AG09319 (cell line): ENCODE data around the gene KNDC1.

Source experiments
- DNase-seq: peaks from one replicate; pipeline ENCODE4 v3.0.0-alpha.2; 2010; ENCODE audit warnings: low read depth; ENCODE audit errors: extremely low read depth
- CTCF ChIP-seq: IDR thresholded peaks from 2 replicates; pipeline ENCODE4 v1.5.1; 2011; ENCODE audit warnings: low read depth, mild to moderate bottlenecking, inconsistent platforms, low read length, moderate library complexity

The KNDC1 gene

GRCh38 chr10:133211141-133211830, 51.3 kb downstream of the KNDC1 start:
- no peak for DNase-seq
- no peak for TF ChIP-seq CTCF

GRCh38 chr10:133211959-133212852, 52.2 kb downstream of the KNDC1 start:
- TF ChIP-seq CTCF = no peak
- DNase-seq = no peak

GRCh38 chr10:133212853-133213494, 53.0 kb downstream of the KNDC1 start:
- DNase-seq = no peak
- no peak for TF ChIP-seq CTCF

DNA sequence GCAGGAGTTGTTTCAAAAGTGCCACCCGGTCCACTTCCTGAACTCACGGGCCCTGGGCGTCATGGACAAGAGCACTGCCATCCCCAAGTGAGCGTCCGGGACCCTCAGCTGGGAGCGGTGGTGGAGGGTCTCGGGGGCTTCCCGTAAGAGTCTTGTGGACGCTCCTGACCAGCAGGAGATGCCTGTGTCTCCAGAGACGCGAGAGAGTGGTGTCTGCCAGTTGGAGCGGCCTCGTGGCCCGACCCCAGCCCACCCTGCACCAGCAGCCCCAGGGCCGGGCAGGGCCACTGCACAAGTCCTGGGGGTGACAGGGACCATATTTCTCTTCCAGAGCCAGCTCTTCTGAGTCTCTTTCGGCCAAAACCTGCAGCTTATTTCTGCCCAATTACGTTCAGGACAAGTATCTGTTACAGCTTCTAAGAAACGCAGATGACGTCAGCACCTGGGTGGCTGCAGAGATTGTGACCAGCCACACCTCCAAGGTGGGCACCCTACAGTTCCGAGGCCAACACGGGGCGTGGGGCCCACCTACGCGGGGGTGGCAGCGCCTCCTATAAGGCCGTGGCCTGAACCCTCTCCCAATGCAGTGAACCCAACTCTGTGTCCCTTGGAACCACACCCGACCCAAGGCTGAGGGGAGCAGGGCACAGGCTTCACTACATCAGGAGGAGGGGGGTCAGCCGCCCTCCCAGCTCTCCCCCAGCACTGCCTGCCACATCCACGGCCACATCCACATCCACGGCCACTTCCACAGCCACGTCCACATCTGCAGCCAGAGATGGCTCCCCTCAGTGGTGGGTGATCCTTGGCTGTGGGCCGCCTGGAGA, 53.8 kb downstream of the KNDC1 start:
- DNase-seq = no peak
- TF ChIP-seq CTCF = no peak

GRCh38 chr10:133214468-133215410, 54.7 kb downstream of the KNDC1 start:
- TF ChIP-seq CTCF = no peak
- no peak for DNase-seq

GRCh38 chr10:133215586-133215985, 55.6 kb downstream of the KNDC1 start:
- DNase-seq = no peak
- TF ChIP-seq CTCF = no peak
